22Rv1 (cell line): Measurements from ENCODE around the gene ATG7.

Source experiments
- H3K27ac ChIP-seq: fragments of 450-650 bp; 2 replicates; pipeline ENCODE4 v1.5.1; 2017
- CTCF ChIP-seq: fragments of 450-650 bp; IDR thresholded peaks from 2 replicates; pipeline ENCODE4 v1.5.1; 2017; ENCODE audit warnings: mild to moderate bottlenecking
- ZFX ChIP-seq: fragments of 450-650 bp; IDR thresholded peaks from 2 replicates; pipeline ENCODE4 v1.6.1; 2017; ENCODE audit warnings: antibody characterized with exemption, borderline replicate concordance

The ATG7 gene

GRCh38 chr3:11411956-11412355 lies 139.8 kb downstream of the ATG7 start:
- TF ChIP-seq CTCF (no peak), ZFX (no peak)
- no peak overlapping the region for H3K27ac ChIP-seq

GRCh38 chr3:11413071-11413470 lies 140.9 kb downstream of the ATG7 start:
- no peak overlapping the region for H3K27ac ChIP-seq

GRCh38 chr3:11415099-11415498 lies 142.9 kb downstream of the ATG7 start:
- H3K27ac ChIP-seq: no peak overlapping the region
- TF ChIP-seq CTCF (no peak), ZFX (no peak)

More at GRCh38 chr3:11413071-11413470, 140.9 kb downstream of the ATG7 start:
- no peak for TF ChIP-seq CTCF
- no peak for TF ChIP-seq ZFX

- no peak overlapping the region for H3K27ac ChIP-seq
- TF ChIP-seq ZFX: no peak
- no peak for TF ChIP-seq CTCF
Measured at GRCh38 chr3:11420066-11420465, 147.9 kb downstream of the ATG7 start.

- TF ChIP-seq ZFX (no peak), CTCF (no peak)
- H3K27ac ChIP-seq: no peak overlapping the region
Measured at GRCh38 chr3:11422291-11422690, 150.1 kb downstream of the ATG7 start.

- no peak overlapping the region for H3K27ac ChIP-seq
- TF ChIP-seq CTCF (no peak), ZFX (no peak)
Measured at GRCh38 chr3:11423868-11424267, 151.7 kb downstream of the ATG7 start.

GRCh38 chr3:11424277-11424676 lies 152.1 kb downstream of the ATG7 start:
- TF ChIP-seq CTCF: no peak
- no peak for TF ChIP-seq ZFX
- no peak overlapping the region for H3K27ac ChIP-seq
